NCI-H345 treated with DMSO at 0.1 percent for 48 hours (cell line): ENCODE measurements around the gene MFRP.

Source experiments
- DNase-seq: peaks from one replicate; lab custom pipeline; 2025; ENCODE audit not compliant: unreplicated experiment; lab: John Stamatoyannopoulos, UW

MFRP gene

DNA sequence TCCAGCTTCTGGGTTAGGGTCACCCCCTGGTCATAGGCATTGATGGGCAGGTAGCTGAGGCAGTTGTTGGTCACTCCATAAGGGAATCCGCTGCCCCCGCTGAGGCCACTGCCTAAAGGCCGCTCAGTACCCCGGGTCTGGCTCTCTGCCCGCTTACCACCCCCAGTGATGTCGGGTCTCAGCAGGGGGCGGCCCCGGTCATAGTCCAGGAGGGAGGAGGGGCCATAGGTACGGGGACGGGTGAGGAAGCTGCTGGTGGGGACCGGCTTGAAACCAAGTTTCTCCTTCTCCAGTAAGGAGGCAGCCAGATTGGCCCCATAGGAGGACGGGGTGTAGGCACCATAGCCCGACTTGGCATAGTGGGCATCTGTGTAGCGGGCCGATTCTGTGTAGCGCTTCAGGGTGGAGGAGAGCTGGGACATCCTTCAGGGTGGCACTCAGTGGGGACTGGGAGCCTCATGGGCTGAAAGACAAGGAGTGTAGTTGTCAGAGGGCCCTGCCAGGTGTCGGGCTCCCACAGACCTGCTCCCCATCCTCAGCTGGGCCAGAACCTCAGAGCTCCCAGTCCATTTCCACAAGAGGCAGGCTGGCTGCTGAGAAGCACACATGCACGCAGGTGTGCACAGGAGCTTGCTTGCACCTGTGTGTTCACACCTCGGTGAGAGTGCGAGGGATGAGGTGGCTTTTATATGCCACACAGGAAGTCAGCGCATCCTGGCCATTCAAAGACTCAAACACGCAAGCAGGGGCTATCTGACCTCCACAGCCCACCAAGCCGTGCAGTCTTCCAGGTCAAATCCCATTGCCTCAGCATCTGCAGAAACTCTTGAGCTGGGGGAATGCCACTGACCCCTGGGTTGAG, 26.8 kb upstream of the MFRP start:
- DNase-seq, result no peak

DNA sequence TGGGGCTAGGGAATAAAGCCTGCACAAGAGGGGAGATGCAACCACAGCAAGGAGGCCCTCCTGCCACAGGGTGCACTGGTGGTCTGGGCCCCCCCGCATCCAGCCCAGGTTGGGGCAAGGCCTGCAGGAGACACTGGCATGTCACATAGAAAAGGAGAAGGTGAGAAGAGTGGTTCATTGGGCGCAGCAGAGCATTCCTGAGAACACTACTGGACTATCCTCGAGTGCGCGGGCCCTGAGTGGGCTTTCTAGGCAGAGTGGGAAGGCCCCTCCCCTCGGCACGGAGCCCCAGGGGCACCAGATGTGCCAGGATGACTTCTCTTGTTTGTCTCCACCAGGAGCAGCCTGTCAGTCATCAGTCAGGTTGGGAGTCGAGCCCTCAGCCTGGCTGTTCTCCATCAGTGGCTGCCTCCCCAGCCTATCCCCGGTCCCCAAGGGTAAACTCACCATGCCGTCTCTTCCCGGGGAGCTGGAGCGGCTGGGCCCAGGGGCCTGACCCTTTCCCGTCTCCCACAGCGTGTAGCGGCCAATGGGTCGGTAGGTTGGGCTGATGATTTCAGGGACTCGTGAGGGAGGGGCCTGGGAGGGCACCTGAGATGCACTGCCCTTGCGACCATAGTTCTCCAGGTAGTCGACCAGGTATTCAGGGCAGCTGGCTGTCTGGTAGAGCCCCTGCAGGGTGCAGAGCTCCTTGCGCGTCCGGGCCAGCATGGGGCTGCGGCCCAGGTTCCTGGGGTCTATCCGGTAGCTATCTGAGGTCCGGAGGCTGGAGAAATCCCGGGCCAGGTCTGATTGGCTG, 26.0 kb upstream of the MFRP start:
- no peak for DNase-seq

DNA sequence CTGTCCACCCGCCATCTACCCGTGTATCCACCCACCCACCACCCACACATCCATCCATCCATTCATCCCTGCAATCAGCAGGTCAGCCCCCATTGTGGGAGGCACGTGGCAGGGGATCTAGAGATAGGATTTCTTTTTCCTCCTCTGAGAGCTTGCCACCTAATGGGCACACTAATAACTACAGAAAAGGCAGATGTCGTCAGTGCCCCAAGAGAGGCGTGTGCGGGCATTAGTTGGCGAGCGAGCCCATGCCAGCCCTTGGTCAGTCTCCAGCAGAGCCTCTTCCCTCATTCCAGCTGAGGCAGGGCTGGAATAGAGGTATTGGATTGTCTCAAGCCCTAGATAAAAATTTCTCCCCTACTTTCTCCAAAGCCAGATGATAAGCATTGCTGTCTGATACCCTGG, 25.3 kb upstream of the MFRP start:
- DNase-seq, result no peak

DNA sequence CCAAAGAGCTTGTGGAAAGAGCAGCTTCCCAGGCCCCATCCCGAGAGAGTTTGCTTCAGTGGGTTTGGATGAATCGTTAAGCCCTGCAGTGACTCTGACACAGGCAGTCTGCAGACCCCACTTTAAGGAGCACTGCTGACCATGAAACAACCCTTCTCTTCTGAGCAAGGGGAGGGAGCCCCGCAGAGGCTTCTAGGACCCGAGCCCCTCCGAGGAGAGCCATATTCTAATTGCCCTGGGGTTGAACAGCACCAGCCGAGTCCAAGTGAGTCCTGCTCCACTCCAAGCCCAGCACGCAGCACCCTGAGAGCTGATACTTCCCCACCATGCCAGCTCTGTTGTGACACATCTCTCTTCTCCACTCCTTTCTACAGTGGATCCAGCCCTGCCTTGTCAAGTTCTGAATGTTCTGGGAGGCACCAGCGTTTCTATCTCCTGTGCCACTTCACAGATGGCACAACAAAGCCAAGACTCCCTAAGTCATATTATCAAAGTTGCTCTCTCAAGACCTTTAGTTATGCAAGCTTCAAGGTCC, 24.6 kb upstream of the MFRP start:
- DNase-seq, result no peak

DNA sequence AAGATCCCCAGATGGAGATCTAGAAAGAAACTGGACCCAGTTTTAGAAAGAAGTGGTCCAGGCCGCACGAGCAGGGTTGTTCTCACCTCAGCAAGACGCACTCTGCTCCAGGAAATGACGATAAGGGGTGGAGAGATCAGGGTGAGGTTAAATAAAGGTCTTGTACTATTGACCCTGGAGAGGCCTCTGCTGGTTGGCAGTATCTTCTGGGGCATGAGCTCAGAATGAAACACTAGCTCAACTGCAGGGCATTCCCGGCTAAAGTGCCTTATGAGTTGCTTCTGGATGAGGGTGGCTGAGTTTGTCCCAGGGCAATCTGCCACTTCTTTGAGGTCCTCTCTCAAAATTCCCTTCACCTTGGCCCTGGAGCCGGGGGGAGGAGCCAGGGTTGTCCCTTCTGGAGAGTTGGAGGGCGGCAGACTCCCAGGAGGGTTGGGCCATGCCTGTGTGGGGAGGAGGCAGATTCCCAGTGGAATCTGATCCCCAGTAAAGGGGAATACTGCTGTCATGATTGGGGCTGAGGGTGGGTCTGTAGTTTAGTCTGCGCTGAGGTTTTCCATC, 24.1 kb upstream of the MFRP start:
- no peak for DNase-seq

- no peak for DNase-seq
These were observed 22.8 kb upstream of the MFRP start for GRCh38 chr11:119369132-119369925.

DNA sequence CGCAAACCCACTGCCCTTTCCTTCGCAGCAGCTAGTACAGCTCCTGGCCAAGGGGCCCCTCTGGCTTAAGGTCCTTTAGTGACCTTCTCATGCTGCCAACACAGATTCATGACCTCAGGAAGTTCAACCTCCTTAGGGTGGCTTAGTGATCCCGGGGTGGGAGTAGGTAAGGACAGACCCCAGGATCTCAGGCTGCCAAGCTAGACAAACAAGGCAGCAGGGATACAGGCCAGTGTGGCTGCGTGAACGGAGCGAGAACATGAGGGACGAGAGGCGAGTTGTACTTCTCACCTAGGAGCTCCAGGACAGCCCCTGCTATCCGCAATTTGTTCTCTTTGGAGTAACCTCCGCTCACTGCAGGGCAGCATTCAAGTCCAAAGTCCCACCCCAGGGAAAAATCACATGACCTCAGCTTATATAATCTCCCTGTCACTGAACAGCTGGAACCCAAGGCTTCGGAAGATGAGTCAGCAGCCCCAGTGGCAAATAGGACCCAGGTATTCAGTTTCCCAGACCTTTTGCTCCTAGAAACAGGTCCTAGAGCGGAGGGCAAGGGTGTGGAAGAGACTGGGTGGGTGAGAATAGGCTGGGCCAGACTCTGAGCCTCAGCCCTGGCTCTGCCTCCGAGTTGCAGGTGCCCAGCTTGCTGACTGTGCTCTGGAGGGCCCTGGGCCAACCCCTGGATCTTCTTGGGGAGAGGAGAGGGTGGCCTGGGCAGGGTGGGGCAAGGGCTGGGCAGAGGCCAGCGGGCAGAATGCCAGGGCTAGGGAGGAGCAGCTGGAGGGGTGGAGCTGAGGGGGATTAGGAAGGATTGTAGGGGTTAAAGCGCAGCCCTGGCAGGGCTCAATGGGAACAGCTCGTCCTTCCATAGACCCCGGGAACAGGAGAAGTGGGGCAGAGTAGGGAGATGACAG, 21.9 kb upstream of the MFRP start:
- no peak for DNase-seq

- DNase-seq, result no peak
These were observed 21.2 kb upstream of the MFRP start for GRCh38 chr11:119367661-119368120.

- DNase-seq, result no peak
These were observed 20.4 kb upstream of the MFRP start for GRCh38 chr11:119366690-119367620.

- no peak for DNase-seq
These were observed 18.6 kb upstream of the MFRP start for GRCh38 chr11:119365071-119365591.

GRCh38 chr11:119363851-119364590, 17.5 kb upstream of the MFRP start:
- DNase-seq, result no peak

GRCh38 chr11:119363081-119363850, 16.8 kb upstream of the MFRP start:
- no peak for DNase-seq

DNA sequence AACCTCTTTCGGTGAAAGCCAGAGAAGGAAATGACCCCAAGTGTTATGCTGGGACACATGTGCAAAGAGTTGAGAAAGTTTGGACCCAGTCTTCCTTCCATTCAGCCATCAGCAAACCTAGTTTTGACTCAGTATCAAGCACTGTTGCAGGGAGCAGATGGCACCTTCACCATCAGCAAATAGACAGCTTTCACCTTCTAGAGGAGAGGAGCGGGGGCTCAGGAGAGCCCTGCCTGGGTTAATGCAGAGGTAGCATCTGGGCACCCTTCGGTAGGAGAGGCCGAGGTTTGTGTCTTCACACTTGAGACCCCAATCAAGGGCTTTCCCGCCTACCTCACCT, 16.2 kb upstream of the MFRP start:
- DNase-seq, result no peak

DNA sequence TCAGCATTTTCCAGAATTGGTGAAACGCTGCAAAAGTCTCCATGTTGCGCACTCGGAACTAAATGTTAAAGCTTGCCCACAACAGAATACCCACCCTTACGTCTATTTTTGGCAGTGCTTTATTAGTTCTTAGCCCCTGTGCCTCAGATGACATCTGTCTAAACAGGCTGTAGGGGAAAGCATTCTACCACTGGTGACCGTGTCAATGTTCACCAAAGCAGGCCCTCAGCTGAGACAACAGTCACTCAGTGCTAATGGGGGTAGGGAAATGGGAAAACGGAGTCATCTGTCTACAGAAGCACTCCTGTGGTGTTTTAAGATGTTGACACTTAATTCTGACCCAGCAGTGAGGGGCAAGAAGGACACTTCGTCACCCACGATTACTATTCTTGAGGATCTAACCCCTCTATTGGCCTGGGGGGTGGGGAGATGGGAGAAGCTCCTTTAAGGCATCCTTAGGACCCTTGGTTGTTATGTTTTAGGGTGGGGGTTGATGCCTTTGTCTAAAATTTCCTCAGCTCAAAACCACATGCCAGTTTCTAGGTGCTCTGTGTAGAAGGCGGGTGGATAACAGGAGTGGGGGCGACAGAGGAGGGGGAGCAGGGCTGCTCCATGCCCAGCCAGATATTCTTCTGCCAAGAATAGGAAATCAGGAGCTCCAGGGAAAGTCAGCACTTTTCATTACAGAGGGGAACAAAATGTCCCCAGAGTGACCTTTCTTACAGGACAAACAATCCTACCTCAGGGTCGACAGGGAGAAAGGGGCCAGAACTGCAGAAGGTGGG, 15.6 kb upstream of the MFRP start:
- DNase-seq, result no peak

- DNase-seq, result no peak
These were observed 14.7 kb upstream of the MFRP start for GRCh38 chr11:119361056-119361787.
